ENCODE measurements around the gene PHOSPHO2. TPM values are rescaled to one million over a fixed set of nuclear protein-coding genes. Genes with fewer than 3 reads are reported as not detected.

The PHOSPHO2 gene
- total and polyA plus RNA-seq, 2 donors (not counting 3 experiments of a cell fraction or from before 2014, with no cell fraction given) = 0.69 to 2.7 TPM

GRCh38 chr2:169673921-169674320 lies 20.3 kb upstream of the PHOSPHO2 start:
- TF ChIP-seq GATA2 (IDR thresholded peaks at IDR 0.05; ENCODE audit: insufficient read depth, insufficient read length, low read depth, low read length) = no peak
- no peak for TF ChIP-seq JUN (IDR thresholded peaks at IDR 0.05; ENCODE audit: borderline replicate concordance, insufficient read depth, insufficient read length, low read depth)
- no peak for TF ChIP-seq CTCF (IDR thresholded peaks at IDR 0.05; ENCODE audit: extremely low read depth in 1 of 2, insufficient read depth in 1 of 2, low read depth in 1 of 2, low read length in 2 of 2)
- TF ChIP-seq MYC (IDR thresholded peaks at IDR 0.05; ENCODE audit: low read depth, low read length) = no peak
- no peak for TF ChIP-seq MAX (IDR thresholded peaks at IDR 0.05; ENCODE audit: insufficient read depth, insufficient read length)
- TF ChIP-seq POLR2A (IDR thresholded peaks at IDR 0.05; ENCODE audit: low read depth, low read length) = no peak
- TF ChIP-seq FOS (IDR thresholded peaks at IDR 0.05; ENCODE audit: borderline replicate concordance, insufficient read depth, low read length) = no peak
- Histone ChIP-seq H4K20me1 (replicated peaks; ENCODE audit: control insufficient read depth, extremely low read depth, insufficient read depth, low read length) (no peaks in the 10 kb centered on the region), H3K27me3 (ENCODE audit: control insufficient read depth in 2 of 2, insufficient read depth in 2 of 2, low read length in 2 of 2) (peaks cover 0 to 1% of the 10 kb centered on the region in 2 experiments), H2AFZ (ENCODE audit: low read depth, low read length) (no peak overlapping the region), H3K4me2 (ENCODE audit: insufficient read depth, low read length) (no peak overlapping the region), H3K9me3 (replicated peaks; ENCODE audit: control insufficient read depth, insufficient read depth, low read length) (no peaks in the 10 kb centered on the region), H3K27ac (ENCODE audit: insufficient read depth, low read depth, low read length) (no peak overlapping the region), H3K4me3 (replicated peaks in 1 of 3; ENCODE audit: insufficient read depth in 1 of 3, low read depth in 1 of 3, low read length in 3 of 3) (no peak overlapping the region), H3K79me2 (ENCODE audit: control insufficient read depth, insufficient read depth, low read length) (no peaks in the 10 kb centered on the region), H3K4me1 (ENCODE audit: control insufficient read depth, extremely low read depth, insufficient read depth, low read length) (no peaks in the 10 kb centered on the region), H3K9ac (replicated peaks; ENCODE audit: extremely low read depth, insufficient read depth, low read length) (no peak overlapping the region), H3K36me3 (ENCODE audit: control insufficient read depth in 2 of 2, extremely low read depth in 1 of 2, insufficient read depth in 2 of 2, low read length in 2 of 2) (no peaks in the 10 kb centered on the region), H3K9me1 (replicated peaks; ENCODE audit: control insufficient read depth, extremely low read depth, insufficient read depth, low read length) (no peaks in the 10 kb centered on the region)
- dilution Hi-C loops (cut with MboI; ENCODE audit: extremely low pct_ligation_motif_present, low sequenced_read_pairs) = no loop called here
- ChIA-PET POLR2A (no interaction called here), CTCF (no interaction called here)
- DNase-seq (ENCODE audit: low read depth, low spot score) (no peak), FAIRE-seq (no peak)
- intact Hi-C loops (cut with micrococcal nuclease) = no loop called here
- no TSS peak for BruUV-seq (replicated peaks)
